Neuronal stem cell (in vitro differentiated cells): ENCODE data around the gene CCDC8.
A peak's percentile ranks its signal among the peaks of the same experiment; 100 is the strongest.

ENCODE experiments used
- DNase-seq: peaks from one replicate; pipeline ENCODE4 v3.0.0-alpha.2; 2013; ENCODE audit warnings: low spot score
- H2AFZ ChIP-seq: one replicate; pipeline ENCODE4 v1.6.1; 2013; ENCODE audit warnings: mild to moderate bottlenecking, low read length, inconsistent platforms
- H2AK5ac ChIP-seq: 2 replicates; pipeline ENCODE4 v1.6.1; 2013; ENCODE audit warnings: low read depth, mild to moderate bottlenecking, inconsistent platforms, low read length, moderate library complexity, mixed read lengths
- H2BK120ac ChIP-seq: 2 replicates; pipeline ENCODE4 v1.6.1; 2013; ENCODE audit warnings: low read depth, mild to moderate bottlenecking, inconsistent platforms, low read length, moderate library complexity, mixed read lengths
- H2BK12ac ChIP-seq: one replicate; pipeline ENCODE4 v1.6.1; 2013; ENCODE audit warnings: low read length, inconsistent platforms
- H2BK15ac ChIP-seq: 2 replicates; pipeline ENCODE4 v1.6.1; 2013; ENCODE audit warnings: mild to moderate bottlenecking, low read length, inconsistent platforms, mixed read lengths
- H2BK5ac ChIP-seq: one replicate; pipeline ENCODE4 v1.6.1; 2013; ENCODE audit warnings: inconsistent platforms, mild to moderate bottlenecking, low read length, moderate library complexity
- H3K14ac ChIP-seq: one replicate; pipeline ENCODE4 v1.6.1; 2013; ENCODE audit warnings: low read length, inconsistent platforms
- H3K18ac ChIP-seq: 2 replicates; pipeline ENCODE4 v1.6.1; 2013; ENCODE audit warnings: low read length, inconsistent platforms
- H3K23ac ChIP-seq: 2 replicates; pipeline ENCODE4 v1.6.1; 2013; ENCODE audit warnings: low read depth, mild to moderate bottlenecking, mixed read lengths, low read length, inconsistent platforms; ENCODE audit not compliant: poor library complexity
- H3K27ac ChIP-seq: replicated peaks from 3 replicates; pipeline ENCODE4 v1.5.1; 2013; ENCODE audit warnings: low read length, inconsistent platforms
- H3K27me3 ChIP-seq, 3 experiments: 2 replicates each; pipeline ENCODE4 v1.6.1; 2013; ENCODE audit warnings: low read length in 3 of 3, mild to moderate bottlenecking in 2 of 3, inconsistent platforms in 1 of 3, low read depth in 1 of 3, mixed read lengths in 1 of 3, moderate library complexity in 1 of 3; ENCODE audit not compliant: control insufficient read depth in 3 of 3, insufficient read depth in 3 of 3
- H3K36me3 ChIP-seq, 2 donors: replicated peaks in 1 of 2; 2 replicates each; pipeline ENCODE4 v1.6.1; 2013; ENCODE audit warnings: low read length in 2 of 2; ENCODE audit not compliant: control insufficient read depth in 2 of 2, insufficient read depth in 2 of 2
- H3K4ac ChIP-seq: 2 replicates; pipeline ENCODE4 v1.6.1; 2013; ENCODE audit warnings: inconsistent platforms, mild to moderate bottlenecking, low read length, moderate library complexity
- H3K4me1 ChIP-seq, 2 donors: 1 replicate in 1 of 2; 2 replicates in 1 of 2; pipeline ENCODE4 v1.6.1; 2013; ENCODE audit warnings: low read length in 2 of 2, low read depth in 1 of 2; ENCODE audit not compliant: control insufficient read depth in 2 of 2, insufficient read depth in 1 of 2
- H3K4me2 ChIP-seq: one replicate; pipeline ENCODE4 v1.6.1; 2013; ENCODE audit warnings: mild to moderate bottlenecking, low read length, inconsistent platforms; ENCODE audit not compliant: insufficient read depth, poor library complexity, severe bottlenecking
- H3K4me3 ChIP-seq, 2 donors: 2 replicates each; pipeline ENCODE4 v1.5.1; 2013; ENCODE audit warnings: low read length in 2 of 2, mild to moderate bottlenecking in 2 of 2, inconsistent platforms in 1 of 2, moderate library complexity in 1 of 2
- H3K79me1 ChIP-seq: one replicate; pipeline ENCODE4 v1.6.1; 2013; ENCODE audit warnings: low read depth, mild to moderate bottlenecking, inconsistent platforms, low read length, moderate library complexity
- H3K9ac ChIP-seq: one replicate; pipeline ENCODE4 v1.6.1; 2013; ENCODE audit warnings: mild to moderate bottlenecking, low read depth, low read length, inconsistent platforms; ENCODE audit not compliant: poor library complexity
- H3K9me3 ChIP-seq, 2 donors: replicated peaks in 1 of 2; 2 replicates each; pipeline versions ENCODE3 to v1.6.1; 2013; ENCODE audit warnings: low read length in 2 of 2, mild to moderate bottlenecking in 2 of 2, inconsistent platforms in 1 of 2, low read depth in 1 of 2, mixed read lengths in 1 of 2, moderate library complexity in 1 of 2; ENCODE audit not compliant: control insufficient read depth in 2 of 2, insufficient read depth in 1 of 2
- H4K8ac ChIP-seq: one replicate; pipeline ENCODE4 v1.6.1; 2013; ENCODE audit warnings: low read depth, mild to moderate bottlenecking, inconsistent platforms, low read length, moderate library complexity
- H4K91ac ChIP-seq: one replicate; pipeline ENCODE4 v1.6.1; 2013; ENCODE audit warnings: low read length, low read depth, mild to moderate bottlenecking, inconsistent platforms; ENCODE audit not compliant: poor library complexity
- WGBS, 2 donors: extraction: QIAGEN DNeasy Blood & Tissue Kit; methylation state at CpG; one replicate each; pipeline ENCODE4 v1.1.7; 2013; ENCODE audit warnings: missing lambda C conversion rate in 2 of 2, mixed read lengths in 1 of 2; ENCODE audit not compliant: insufficient read length in 2 of 2, insufficient replicate concordance in 1 of 2; ENCODE audit errors: extremely low coverage in 2 of 2; 5-methylcytosine and 5-hydroxymethylcytosine counted together

Gene CCDC8

GRCh38 chr19:46407856-46408663 lies 5.3 kb downstream of the CCDC8 start:
- no peak for DNase-seq
- Histone ChIP-seq H4K8ac (no peak overlapping the region), H3K4me3 (peak overlapping the region in 1 of 2 donors; percentile 37), H3K27me3 (peaks cover 0 to 66% (median 7%) of the 10 kb centered on the region in 3 experiments), H2BK12ac (peak overlapping the region; percentile 95), H3K14ac (peak overlapping the region; percentile 90), H2BK5ac (no peak overlapping the region), H2BK120ac (no peak overlapping the region), H3K18ac (peak overlapping the region; percentile 91), H3K27ac (peak overlapping the region; percentile 76), H3K4me1 (peaks cover 30 to 36% of the 10 kb centered on the region in 2 donors), H3K4me2 (peak overlapping the region; percentile 44), H3K23ac (no peak overlapping the region), H3K9me3 (peaks cover 0 to 1% of the 10 kb centered on the region in 2 donors), H2AK5ac (peak overlapping the region; percentile 88), H3K79me1 (peaks cover 7% of the 10 kb centered on the region), H2AFZ (no peak overlapping the region), H3K9ac (peak overlapping the region; percentile 83), H4K91ac (peak overlapping the region; percentile 94), H2BK15ac (peak overlapping the region; percentile 79), H3K4ac (peak overlapping the region; percentile 77), H3K36me3 (peaks cover 7 to 23% of the 10 kb centered on the region in 2 donors)
- WGBS, 2 donors, result no CpG with 5 or more reads among the region's 23 CpGs

- DNase-seq, result no peak
- Histone ChIP-seq H2BK120ac (no peak overlapping the region), H2AFZ (no peak overlapping the region), H3K27ac (no peak overlapping the region), H3K9ac (no peak overlapping the region), H3K79me1 (peaks cover 4% of the 10 kb centered on the region), H2AK5ac (no peak overlapping the region), H3K36me3 (peaks cover 7 to 20% of the 10 kb centered on the region in 2 donors), H3K27me3 (peaks cover 0 to 58% (median 2%) of the 10 kb centered on the region in 3 experiments), H2BK5ac (no peak overlapping the region), H2BK15ac (no peak overlapping the region), H3K18ac (peak overlapping the region; percentile 29), H3K14ac (no peak overlapping the region), H4K91ac (no peak overlapping the region), H3K23ac (no peak overlapping the region), H3K9me3 (peaks cover 0 to 1% of the 10 kb centered on the region in 2 donors), H4K8ac (no peak overlapping the region), H3K4me2 (no peak overlapping the region), H3K4me1 (peaks cover 29 to 36% of the 10 kb centered on the region in 2 donors), H3K4me3 (no peak overlapping the region), H3K4ac (no peak overlapping the region), H2BK12ac (no peak overlapping the region)
- no CpG with 5 or more reads among the region's 6 CpGs for WGBS, 2 donors
Measured at GRCh38 chr19:46406976-46407375, 6.4 kb downstream of the CCDC8 start.

GRCh38 chr19:46404753-46405468 lies 8.5 kb downstream of the CCDC8 start:
- peak overlapping the region; percentile 52 for H3K4me2 ChIP-seq
- H3K27ac ChIP-seq, result no peak overlapping the region
- peaks cover 0 to 2% of the 10 kb centered on the region in 2 donors for H3K36me3 ChIP-seq
- H2BK12ac ChIP-seq, result peak overlapping the region; percentile 41
- no peak for DNase-seq
- H2AFZ ChIP-seq, result peak overlapping the region; percentile 82
- peak overlapping the region; percentile 96 for H2AK5ac ChIP-seq
- peaks cover 0 to 1% of the 10 kb centered on the region in 2 donors for H3K9me3 ChIP-seq
- H3K23ac ChIP-seq, result peak overlapping the region; percentile 91
- H3K4ac ChIP-seq, result peak overlapping the region; percentile 53
- H3K14ac ChIP-seq, result peak overlapping the region; percentile 38
- H4K8ac ChIP-seq, result no peak overlapping the region
- H3K79me1 ChIP-seq, result peaks cover 2% of the 10 kb centered on the region
- peak overlapping the region; percentile 9 for H2BK120ac ChIP-seq
- H3K18ac ChIP-seq, result peak overlapping the region; percentile 96
- H2BK15ac ChIP-seq, result peak overlapping the region; percentile 79
- no peak overlapping the region for H4K91ac ChIP-seq
- no CpG with 5 or more reads among the region's 41 CpGs for WGBS, 2 donors
- H3K9ac ChIP-seq, result no peak overlapping the region
- H3K4me1 ChIP-seq, result peaks cover 25 to 34% of the 10 kb centered on the region in 2 donors
- peaks cover 0 to 46% (median 2%) of the 10 kb centered on the region in 3 experiments for H3K27me3 ChIP-seq
- no peak overlapping the region for H2BK5ac ChIP-seq
- no peak overlapping the region for H3K4me3 ChIP-seq
